T-helper 22 cell (primary cell): ENCODE data around the gene ASB10.

Experiments
- DNase-seq: peaks from one replicate; pipeline ENCODE4 v3.0.0-alpha.2; 2020; ENCODE audit warnings: low read depth

Gene ASB10

DNA sequence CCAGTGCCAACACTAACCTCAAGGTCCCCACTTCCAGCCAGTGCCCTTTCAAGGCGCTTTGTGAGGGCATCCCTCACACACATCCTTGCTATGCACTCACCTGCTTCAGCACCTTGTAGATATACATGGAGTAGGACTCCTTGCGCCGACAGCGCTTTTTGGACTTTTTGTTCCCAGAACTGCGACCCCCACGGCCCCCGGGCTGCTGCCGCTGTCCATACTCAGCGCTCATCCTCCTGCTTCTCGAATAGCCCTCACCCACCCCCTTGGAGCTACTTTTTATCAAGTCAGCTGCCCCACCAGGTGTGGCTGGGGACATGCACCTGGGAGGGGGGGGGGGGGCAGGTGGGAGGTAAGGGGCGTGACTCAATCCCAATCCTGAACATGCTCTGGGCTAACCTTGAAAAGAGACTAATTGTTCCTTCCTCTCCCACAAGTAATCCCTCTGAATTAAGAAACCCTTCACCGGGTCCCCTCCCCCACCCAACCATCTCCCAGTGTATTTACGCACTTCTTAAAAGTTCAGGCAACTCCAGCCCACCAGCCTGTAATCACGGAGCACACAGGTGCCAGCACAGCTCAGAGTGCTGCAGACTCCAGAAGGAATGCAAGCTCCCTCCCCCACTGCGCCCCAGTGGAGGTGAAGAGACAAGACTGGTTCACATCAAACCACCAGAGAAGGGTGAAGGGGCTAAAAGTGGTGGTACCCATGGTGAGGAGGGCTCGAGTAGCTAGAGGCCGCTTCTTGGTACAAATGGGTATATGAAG is 23.2 kb upstream of the ASB10 start, which contains the start of gene H2BK1:
Gene H2BK1, minus strand, starts transcription at position 402 of the 768 bp plus-strand sequence. Its CDS starts 170 bp downstream, at position 232.
- DNase-seq: no peak

GRCh38 chr7:151209588-151209987 is 22.5 kb upstream of the ASB10 start:
- no peak for DNase-seq

- DNase-seq: no peak
Observed at GRCh38 chr7:151208253-151208862, 21.3 kb upstream of the ASB10 start.

GRCh38 chr7:151207804-151208203 is 20.8 kb upstream of the ASB10 start:
- DNase-seq: no peak

DNA sequence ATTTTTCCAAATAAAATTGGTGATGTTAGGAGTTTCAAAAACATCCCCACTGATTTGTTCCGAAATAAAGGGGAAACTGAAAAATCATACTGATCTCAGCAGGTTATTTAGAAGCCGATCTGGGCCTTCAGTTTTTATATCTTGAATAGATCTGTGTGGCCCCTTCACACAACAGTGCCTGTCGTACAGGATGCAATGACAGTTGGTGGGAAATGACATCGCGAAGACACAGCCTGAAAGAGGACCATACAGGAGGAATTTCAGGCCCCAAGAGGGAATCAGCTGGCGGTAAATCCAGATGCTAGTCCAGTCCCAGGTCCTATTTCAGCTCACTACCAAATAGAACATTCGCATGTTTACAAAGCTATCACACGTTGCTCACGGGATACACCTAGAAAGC is 20.3 kb upstream of the ASB10 start:
- DNase-seq: no peak

DNA sequence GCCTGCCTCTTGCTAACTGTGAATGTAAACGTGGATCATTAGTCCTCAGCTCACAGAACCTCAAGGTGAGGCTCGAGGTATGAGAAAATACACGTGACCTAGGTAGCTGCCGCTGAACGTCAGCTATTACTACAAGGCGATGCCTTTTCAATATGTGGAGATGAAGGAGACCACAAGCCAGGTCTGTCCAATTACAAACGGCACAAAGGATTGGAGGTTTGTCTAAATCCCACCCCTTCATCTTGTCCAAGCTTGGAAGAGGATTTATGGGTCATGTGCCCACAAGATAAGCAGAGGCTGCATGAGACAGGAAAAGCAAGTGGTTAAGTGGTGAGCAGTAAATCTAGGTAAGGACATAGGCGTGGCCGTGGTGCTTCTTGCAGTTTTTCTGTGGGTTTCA is 19.9 kb upstream of the ASB10 start:
- DNase-seq: peak; percentile 40

GRCh38 chr7:151205730-151206129 is 18.7 kb upstream of the ASB10 start:
- DNase-seq: no peak

DNA sequence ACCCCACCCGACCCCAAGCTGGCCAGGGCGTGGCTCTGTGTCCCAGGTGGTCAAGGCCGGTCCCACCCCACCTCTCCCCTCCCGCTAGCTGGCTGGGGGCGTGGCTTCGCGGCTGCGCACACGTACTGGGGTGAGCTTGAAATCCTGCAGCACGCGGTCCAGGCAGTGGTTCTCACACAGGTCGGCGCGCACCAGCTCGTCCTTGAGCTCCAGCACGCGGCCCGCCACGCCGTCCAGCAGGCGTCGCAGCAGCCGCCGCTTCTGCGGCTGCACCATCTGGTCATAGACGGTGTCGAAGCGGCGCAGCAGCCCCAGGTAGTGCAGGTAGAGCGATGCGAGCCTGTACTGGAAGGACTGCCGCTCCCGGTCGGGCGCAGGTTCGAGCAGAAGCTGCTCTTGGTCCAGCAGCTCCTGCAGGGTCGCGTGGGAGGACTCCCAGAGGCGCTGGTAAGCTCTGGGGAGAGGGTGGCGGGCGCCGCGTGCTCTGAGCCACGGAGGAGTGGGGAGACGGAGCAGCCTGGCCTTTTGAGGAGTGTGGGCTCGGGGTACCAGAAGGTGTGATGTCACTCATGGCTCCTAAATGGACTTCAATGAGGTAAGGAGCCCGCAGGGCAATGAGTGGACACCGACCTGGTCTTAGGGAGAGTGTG is 17.5 kb upstream of the ASB10 start:
- DNase-seq: no peak

DNA sequence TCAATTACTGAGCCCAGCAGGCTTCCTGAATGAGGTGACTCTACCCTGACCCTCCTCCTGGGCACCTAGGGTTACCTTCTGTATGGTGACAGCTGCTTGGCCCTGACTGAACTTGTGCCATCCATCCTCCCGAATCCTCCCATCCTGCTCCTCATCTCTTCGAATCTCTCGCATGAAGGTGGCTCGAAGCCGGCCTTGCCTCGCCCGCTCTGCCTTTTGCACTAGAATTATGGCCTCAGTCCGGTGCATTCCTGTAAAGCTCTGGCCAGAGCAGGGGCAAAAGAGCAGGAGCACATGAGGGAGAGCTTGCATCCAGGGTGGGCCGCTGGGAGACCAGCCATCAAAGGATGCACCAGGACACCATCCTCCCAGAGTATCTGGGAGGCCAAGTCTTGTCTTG is 15.8 kb upstream of the ASB10 start:
- no peak for DNase-seq

DNA sequence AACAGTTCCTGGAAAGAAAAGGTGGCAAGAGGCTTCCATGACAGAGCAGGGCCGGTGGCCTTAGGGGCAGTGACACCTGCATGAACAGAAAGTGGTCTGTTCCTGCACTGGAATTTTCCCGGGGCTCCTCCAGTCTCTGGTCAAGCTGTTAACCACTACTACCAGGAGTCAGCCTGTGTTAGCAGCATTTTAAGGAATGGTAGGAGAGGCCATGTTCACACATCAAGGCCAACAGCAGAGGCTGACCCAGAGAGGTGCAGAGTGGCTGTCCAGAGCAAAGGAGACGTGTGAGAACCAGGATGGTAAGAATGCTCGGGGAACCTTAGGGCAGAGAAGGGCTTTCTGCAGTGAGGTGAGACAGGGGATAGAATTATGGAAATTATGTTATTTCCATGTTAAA is 14.7 kb upstream of the ASB10 start:
- no peak for DNase-seq

- DNase-seq: no peak
Observed at GRCh38 chr7:151201344-151201743, 14.3 kb upstream of the ASB10 start.

- no peak for DNase-seq
Observed at GRCh38 chr7:151198945-151199848, 12.1 kb upstream of the ASB10 start.

- DNase-seq: no peak
Observed at GRCh38 chr7:151197932-151198331, 10.9 kb upstream of the ASB10 start.

DNA sequence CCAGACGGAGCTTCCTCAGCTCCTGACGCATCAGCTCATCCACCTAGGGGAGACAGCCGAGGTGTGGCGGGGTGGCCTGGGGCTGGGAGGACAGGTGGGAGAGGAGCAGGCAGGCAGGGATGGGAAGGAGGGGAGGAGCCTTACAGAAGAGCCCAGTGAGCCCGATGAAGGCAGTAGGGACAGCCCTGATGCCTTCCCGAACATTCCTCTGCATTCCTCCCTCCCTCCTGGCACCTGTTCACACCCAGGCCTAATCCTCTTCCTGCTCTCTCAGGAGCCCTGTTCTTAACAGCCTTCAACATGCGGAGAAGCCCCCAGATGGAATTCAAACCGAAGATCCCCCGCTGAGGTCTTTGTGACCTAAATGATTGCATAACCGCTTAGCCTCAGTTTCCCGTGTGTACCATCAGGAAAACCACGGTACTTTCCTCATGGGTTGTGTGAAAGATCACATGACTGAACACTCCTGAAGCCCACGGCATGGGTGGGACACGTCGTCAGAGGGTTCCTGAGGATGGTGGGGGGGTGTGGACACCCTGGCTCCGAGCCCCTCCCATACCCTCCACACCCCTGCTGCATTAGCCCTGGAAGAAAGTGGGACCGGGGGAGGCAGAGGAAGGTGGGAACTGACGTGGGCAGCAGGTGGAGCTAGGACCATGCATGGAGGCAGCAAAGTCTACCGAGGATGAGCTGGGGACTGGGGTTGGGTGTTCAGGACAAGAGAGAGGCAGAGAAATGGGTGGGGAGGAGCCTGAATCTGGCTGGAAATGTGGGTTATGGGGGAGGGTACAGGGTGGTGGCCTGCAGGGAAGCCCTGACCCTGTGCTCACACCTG is 8.8 kb upstream of the ASB10 start:
- DNase-seq: no peak

- no peak for DNase-seq
Observed at GRCh38 chr7:151194188-151194587, 7.1 kb upstream of the ASB10 start.

DNA sequence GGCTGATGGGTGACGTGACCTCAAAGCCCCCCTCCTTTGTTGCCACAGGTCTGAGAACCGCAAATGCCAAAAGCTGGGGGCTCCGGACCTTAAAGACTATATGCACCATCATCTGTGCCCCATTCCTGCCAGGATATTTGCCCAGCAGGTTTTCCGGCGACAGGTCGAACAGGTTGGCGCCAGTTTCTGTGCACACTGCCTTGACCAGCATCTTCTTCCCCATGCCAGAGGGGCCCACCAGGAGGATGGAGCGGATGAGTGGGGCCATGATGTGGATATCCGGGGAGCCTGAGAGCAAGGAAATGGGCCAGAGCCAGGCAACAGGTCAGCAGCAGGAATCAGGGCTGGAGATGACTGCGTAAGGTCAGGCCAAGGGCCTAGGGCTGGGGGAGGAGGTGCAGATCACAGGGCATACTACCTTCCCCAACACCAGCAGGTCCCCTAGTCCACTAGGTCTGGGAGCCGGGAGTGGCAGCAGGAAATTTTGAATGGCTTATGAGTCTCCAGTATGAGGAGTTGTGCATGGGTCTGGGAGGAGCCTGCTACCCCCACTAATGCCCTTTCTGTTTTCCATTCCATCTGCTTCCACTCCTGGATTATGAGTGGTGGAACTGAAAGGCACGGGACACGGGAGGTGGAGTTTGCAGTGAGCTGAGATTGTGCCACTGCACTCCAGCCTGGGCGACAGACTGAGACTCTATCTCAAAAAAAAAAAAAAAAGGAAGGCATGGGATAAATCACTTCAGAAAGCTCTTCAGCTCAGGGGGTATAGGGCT is 6.3 kb upstream of the ASB10 start:
- DNase-seq: no peak

DNA sequence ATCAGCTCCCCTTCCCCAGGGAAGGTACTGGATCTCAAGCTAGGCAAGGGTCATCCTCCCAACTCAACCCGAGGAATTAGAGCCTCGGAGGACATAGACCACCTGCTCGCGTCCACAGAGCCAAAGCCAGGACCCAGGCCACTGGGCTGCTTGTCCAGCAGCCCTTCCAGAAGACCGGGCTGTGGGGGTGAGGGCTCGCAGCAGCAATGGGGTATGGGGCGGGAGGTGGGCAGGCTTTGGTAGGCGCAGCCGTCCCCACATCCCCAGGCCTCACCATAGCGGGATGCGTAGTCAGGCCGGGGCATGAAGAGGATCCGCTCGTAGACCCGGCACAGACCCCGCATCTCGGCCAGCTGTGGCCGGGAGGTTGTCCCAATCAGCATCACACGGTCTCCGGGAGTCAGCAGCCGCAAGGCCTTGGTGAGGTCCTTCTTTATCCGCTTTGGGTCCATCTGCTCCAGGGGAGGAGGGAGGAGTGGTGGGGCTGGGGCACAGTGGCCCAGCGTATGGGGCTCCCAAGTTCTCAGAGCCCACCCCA is 5.0 kb upstream of the ASB10 start:
- no peak for DNase-seq

DNA sequence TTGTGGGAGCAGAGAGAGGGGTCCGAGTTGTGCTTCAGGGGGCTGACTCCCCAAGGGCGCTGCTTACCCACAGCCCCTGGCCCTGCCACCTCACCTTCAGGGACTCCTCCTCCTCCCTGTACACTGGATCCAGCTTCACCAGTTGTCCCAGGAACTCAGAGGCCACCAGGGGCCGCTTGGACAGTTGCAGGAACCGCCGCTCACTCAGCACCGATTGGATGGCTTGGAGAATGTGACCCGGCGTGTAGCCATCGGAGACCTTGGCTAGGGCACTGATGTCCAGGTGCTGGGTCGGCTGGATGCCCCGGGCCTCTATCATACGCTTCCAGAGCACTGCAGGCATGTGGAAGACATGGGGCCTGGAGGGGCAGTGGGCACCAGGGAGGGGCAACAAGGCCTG is 4.5 kb upstream of the ASB10 start:
- DNase-seq: no peak

DNA sequence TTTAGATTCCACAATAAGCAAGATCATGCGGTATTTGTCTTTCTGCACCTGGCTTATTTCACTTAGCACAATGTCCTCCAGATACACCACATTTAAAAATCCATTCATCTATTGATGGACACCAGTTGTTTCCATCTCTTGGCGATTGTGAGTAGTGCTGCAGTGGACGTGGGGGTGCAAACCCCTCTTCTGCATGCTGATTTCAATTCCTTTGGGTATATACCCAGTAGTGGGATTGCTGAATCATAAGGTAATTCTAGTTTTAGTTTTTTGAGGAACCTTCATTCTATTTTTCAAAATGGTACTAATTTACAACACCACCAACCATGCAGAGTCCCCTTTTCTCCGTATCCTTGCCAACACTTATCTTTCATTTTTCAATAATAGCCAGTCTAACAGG is 2.0 kb upstream of the ASB10 start:
- DNase-seq: no peak

DNA sequence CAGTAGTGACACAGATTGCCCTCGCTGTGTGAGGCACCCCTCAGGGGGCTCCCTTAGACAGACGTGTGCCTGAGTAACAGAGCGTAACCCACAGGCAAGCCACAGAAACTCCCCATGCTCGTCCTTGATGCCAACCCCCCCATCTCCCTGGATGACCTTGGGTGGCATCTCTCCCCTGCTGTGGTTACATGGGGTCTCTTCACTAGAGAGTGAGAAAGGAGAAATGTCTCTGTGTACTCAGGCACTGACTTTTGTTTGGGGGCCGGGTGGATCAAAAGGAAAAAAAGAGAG is 1.1 kb upstream of the ASB10 start:
- no peak for DNase-seq
